Activated T-helper 1 cell treated with anti-CD3 and anti-CD28 coated beads, Interleukin-2, amount 50 U/mL, for 16 hours (primary cell): ENCODE results near the gene NSFL1C.
"Not testable (repeated sequence)": the region's sequence is repeated elsewhere in the genome, so short reads cannot be mapped to it uniquely, and the experiment has no call there.

Experiments
- DNase-seq, 2 donors: peaks; one replicate each; pipeline ENCODE4 v3.0.0-alpha.2; 2020; ENCODE audit warnings: low read depth in 1 of 2, low spot score in 1 of 2

Gene NSFL1C

GRCh38 chr20:1427457-1428054 is 39.1 kb downstream of the NSFL1C start:
- DNase-seq: no peak

- DNase-seq: no peak
Observed at GRCh38 chr20:1426231-1426849, 40.3 kb downstream of the NSFL1C start.

- DNase-seq: no peak
Observed at GRCh38 chr20:1424336-1424735, 42.3 kb downstream of the NSFL1C start.

GRCh38 chr20:1423625-1424106 is 43.0 kb downstream of the NSFL1C start:
- DNase-seq: no peak

- DNase-seq: no peak
Observed at GRCh38 chr20:1423206-1423605, 43.4 kb downstream of the NSFL1C start.

- DNase-seq: no peak
Observed at GRCh38 chr20:1422753-1423152, 43.9 kb downstream of the NSFL1C start.

GRCh38 chr20:1420066-1420465 is 46.6 kb downstream of the NSFL1C start:
- DNase-seq: no peak

GRCh38 chr20:1418350-1418749 is 48.3 kb downstream of the NSFL1C start:
- DNase-seq: no peak

- DNase-seq: no peak
Observed at GRCh38 chr20:1417790-1418189, 48.9 kb downstream of the NSFL1C start.

- no peak for DNase-seq
Observed at GRCh38 chr20:1417273-1417672, 49.4 kb downstream of the NSFL1C start.

GRCh38 chr20:1415667-1416468 is 50.8 kb downstream of the NSFL1C start:
- no peak for DNase-seq

- no peak for DNase-seq
Observed at GRCh38 chr20:1414982-1415381, 51.7 kb downstream of the NSFL1C start.

- DNase-seq: no peak
Observed at GRCh38 chr20:1405801-1406200, 60.8 kb downstream of the NSFL1C start.

GRCh38 chr20:1403624-1404023 is 63.0 kb downstream of the NSFL1C start:
- DNase-seq: no peak

GRCh38 chr20:1402149-1402548 is 64.5 kb downstream of the NSFL1C start:
- no peak for DNase-seq

- DNase-seq: no peak
Observed at GRCh38 chr20:1401451-1401907, 65.2 kb downstream of the NSFL1C start.

GRCh38 chr20:1399678-1400366 is 66.8 kb downstream of the NSFL1C start:
- not testable (repeated sequence) for DNase-seq

GRCh38 chr20:1398185-1398584 is 68.5 kb downstream of the NSFL1C start:
- not testable (repeated sequence) for DNase-seq

- no peak for DNase-seq
Observed at GRCh38 chr20:1397710-1398109, 68.9 kb downstream of the NSFL1C start.

- no peak for DNase-seq
Observed at GRCh38 chr20:1396702-1397101, 69.9 kb downstream of the NSFL1C start.

GRCh38 chr20:1396264-1396663 is 70.4 kb downstream of the NSFL1C start:
- DNase-seq: no peak
